ENCODE data around the gene SUGCT. TPM values are rescaled to one million over a fixed set of nuclear protein-coding genes. Genes with fewer than 3 reads are reported as not detected.

SUGCT gene
- total RNA-seq, 1 donor from 2014 or later, result 1.7 TPM

DNA sequence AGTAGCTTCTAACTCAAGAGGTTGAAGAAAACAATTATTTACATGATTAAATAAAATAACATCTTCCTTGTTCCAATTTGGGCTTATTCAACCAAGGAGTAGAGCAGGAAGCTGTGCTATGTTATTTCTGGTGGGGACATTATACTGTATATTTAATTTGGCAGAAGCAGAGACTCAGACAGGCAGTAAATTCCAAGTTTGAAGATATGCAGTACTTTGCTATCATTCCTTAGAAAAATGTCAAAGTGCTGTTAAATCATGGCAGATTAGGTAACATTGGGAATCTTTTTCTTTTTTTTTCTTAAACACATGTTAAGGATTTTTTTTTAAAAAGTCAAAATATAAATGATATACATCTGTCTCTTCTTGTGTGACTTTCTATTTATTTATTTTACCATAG, 190.1 kb downstream of the SUGCT start:
- DNase-seq (no peak), ATAC-seq (no peak)
- TF ChIP-seq, protein P1, sequence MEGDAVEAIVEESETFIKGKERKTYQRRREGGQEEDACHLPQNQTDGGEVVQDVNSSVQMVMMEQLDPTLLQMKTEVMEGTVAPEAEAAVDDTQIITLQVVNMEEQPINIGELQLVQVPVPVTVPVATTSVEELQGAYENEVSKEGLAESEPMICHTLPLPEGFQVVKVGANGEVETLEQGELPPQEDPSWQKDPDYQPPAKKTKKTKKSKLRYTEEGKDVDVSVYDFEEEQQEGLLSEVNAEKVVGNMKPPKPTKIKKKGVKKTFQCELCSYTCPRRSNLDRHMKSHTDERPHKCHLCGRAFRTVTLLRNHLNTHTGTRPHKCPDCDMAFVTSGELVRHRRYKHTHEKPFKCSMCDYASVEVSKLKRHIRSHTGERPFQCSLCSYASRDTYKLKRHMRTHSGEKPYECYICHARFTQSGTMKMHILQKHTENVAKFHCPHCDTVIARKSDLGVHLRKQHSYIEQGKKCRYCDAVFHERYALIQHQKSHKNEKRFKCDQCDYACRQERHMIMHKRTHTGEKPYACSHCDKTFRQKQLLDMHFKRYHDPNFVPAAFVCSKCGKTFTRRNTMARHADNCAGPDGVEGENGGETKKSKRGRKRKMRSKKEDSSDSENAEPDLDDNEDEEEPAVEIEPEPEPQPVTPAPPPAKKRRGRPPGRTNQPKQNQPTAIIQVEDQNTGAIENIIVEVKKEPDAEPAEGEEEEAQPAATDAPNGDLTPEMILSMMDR (IDR thresholded peaks at IDR 0.05), result no peak
- H3K4me1 ChIP-seq, result no peaks in the 10 kb centered on the region
- H3K9me3 ChIP-seq, result no peaks in the 10 kb centered on the region
- no peaks in the 10 kb centered on the region for H3K27me3 ChIP-seq (ENCODE audit: low read depth)
- intact Hi-C loops (cut with DNase I), result no loop called here
- no peak overlapping the region for H3K4me3 ChIP-seq
- no peaks in the 10 kb centered on the region for H3K36me3 ChIP-seq
- H3K27ac ChIP-seq, result no peak overlapping the region

DNA sequence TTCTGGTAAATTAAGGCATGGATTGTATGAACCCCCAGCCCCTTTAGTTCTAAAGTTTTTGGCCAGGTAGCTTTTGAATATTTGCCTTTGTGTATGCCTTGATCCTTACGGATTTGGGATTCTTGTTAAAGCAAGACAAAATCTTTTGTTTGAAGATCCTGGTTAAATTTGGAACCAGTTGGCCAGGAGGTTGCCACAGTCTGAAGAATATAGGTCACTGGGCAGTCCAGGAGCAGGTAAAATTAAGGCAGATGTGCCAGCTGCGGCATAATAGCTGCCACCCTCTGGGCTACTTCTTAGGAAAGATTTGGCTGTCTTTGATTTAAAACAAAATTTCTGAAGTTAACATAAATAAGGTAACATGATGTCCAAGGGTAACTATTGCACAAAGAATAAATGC, 192.3 kb downstream of the SUGCT start:
- no peak overlapping the region for H3K4me3 ChIP-seq
- H3K36me3 ChIP-seq, result no peaks in the 10 kb centered on the region
- intact Hi-C loops (cut with DNase I), result no loop called here
- no peaks in the 10 kb centered on the region for H3K9me3 ChIP-seq
- H3K4me1 ChIP-seq, result no peaks in the 10 kb centered on the region
- no peak overlapping the region for H3K27ac ChIP-seq
- no peaks in the 10 kb centered on the region for H3K27me3 ChIP-seq (ENCODE audit: low read depth)
- TF ChIP-seq, protein P1 (IDR thresholded peaks at IDR 0.05), result no peak
- DNase-seq (no peak), ATAC-seq (no peak)

DNA sequence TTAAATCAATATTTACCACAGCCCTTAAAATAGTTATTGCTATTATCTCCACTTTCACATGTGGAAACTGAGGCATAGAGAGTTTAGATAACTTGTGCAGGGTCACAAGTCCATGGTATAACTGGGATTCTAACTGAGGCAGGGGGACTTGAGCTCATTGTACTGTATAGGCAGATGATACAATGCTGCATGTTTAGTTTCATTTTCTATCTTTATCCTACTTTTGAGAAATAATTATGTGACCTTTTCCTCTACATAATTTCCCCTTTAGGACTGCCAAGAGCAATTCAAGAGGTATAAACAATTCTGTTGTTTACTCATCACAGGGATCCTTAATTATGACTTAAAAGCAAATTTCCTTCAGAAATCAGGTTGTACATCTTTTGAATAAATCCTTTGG, 193.1 kb downstream of the SUGCT start:
- intact Hi-C loops (cut with DNase I), result no loop called here

DNA sequence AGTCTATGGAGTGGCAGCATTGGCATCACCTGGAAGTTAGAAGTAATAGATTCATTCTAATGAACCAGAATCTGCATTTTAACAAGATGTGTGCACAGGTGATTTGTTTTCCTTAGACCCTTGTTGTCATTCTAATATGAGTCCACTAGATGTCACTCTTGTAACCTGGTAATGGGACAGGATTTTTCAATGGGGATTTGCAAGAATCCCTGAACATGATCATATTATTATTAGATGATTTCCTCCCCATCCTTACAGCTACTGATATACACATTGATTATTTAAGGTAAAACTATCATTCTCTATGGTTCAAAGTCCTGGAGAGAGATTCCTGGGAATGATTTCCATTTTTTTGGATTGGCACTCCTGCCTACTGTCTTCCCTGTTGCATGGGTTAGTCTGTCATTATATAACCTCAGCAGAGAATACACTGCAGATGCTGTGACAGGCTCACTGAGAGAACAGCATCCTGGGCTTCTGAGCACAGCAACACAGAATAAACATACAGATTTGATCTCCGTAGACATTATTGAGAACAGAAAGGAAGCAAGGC, 194.9 kb downstream of the SUGCT start:
- intact Hi-C loops (cut with DNase I), result no loop called here
- Histone ChIP-seq H3K27ac (no peak overlapping the region), H3K27me3 (ENCODE audit: low read depth) (no peaks in the 10 kb centered on the region), H3K9me3 (no peaks in the 10 kb centered on the region), H3K4me1 (no peaks in the 10 kb centered on the region), H3K36me3 (no peaks in the 10 kb centered on the region), H3K4me3 (no peak overlapping the region)
- no peak for DNase-seq
- TF ChIP-seq, protein P1 (IDR thresholded peaks at IDR 0.05), result peak; percentile 73
- peak in 1 of 2 donors; percentile 76 for ATAC-seq

More for the DNA sequence above, 193.1 kb downstream of the SUGCT start:
- TF ChIP-seq, protein P1 (IDR thresholded peaks at IDR 0.05), result no peak
- Histone ChIP-seq H3K4me1 (no peaks in the 10 kb centered on the region), H3K36me3 (no peaks in the 10 kb centered on the region), H3K4me3 (no peak overlapping the region), H3K27me3 (ENCODE audit: low read depth) (no peaks in the 10 kb centered on the region), H3K9me3 (no peaks in the 10 kb centered on the region), H3K27ac (no peak overlapping the region)
- DNase-seq, result no peak
- no peak for ATAC-seq

DNA sequence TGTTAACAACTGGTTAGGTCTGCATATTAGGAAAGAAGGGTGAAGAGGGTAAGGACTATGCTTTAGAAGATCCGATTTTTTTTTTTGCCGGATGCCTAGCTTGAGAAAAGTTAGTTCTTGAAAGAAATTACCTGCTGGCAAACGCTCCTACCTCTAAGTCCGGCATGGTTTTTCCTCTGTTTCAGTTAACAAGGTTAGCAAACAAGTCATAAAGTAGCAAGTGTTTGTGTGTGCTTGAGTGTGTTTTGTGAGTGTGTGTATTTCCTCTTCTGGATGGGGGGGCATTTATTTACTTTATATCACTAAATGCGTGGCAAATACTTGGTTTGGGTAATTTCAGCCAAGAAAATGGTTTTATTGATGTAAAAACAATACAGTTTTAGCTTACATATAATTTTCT, 195.6 kb downstream of the SUGCT start:
- Histone ChIP-seq H3K36me3 (no peaks in the 10 kb centered on the region), H3K4me3 (no peak overlapping the region), H3K27me3 (ENCODE audit: low read depth) (no peaks in the 10 kb centered on the region), H3K4me1 (no peaks in the 10 kb centered on the region), H3K9me3 (no peaks in the 10 kb centered on the region), H3K27ac (no peak overlapping the region)
- intact Hi-C loops (cut with DNase I), result no loop called here
- DNase-seq (no peak), ATAC-seq (no peak)
- TF ChIP-seq, protein P1 (IDR thresholded peaks at IDR 0.05), result no peak

All from lower lobe of right lung (tissue), 2 donors.